Activated naive CD4-positive, alpha-beta T cell treated with anti-CD3 and anti-CD28 coated beads for 36 hours (primary cell): ENCODE data around the gene IFNA5. TPM values are rescaled to one million over a fixed set of nuclear protein-coding genes. Genes with fewer than 3 reads are reported as not detected.

Experiments
- CTCF ChIA-PET: fragments of 350-600 bp; sonication (Branson Sonifier 250); formaldehyde crosslinking; loops from one replicate; lab custom pipeline; 2021; ENCODE audit warnings: antibody characterized with exemption; lab: Charles Lee
- DNase-seq: peaks from one replicate; pipeline ENCODE4 v3.0.0-alpha.2; 2020
- H3K27ac Mint-ChIP-seq: one replicate; pipeline ENCODE4 v1.8.0; 2021; ENCODE audit warnings: mild to moderate bottlenecking, mixed read lengths
- H3K27me3 Mint-ChIP-seq: one replicate; pipeline ENCODE4 v1.8.0; 2021; ENCODE audit warnings: low read depth, mixed read lengths
- H3K36me3 Mint-ChIP-seq: one replicate; pipeline ENCODE4 v1.8.0; 2021; ENCODE audit warnings: low read depth, mixed read lengths
- H3K4me1 Mint-ChIP-seq: one replicate; pipeline ENCODE4 v1.8.0; 2021; ENCODE audit warnings: low read depth, mixed read lengths
- H3K4me3 Mint-ChIP-seq: one replicate; pipeline ENCODE4 v1.8.0; 2021; ENCODE audit warnings: mild to moderate bottlenecking, moderate library complexity, mixed read lengths
- H3K9me3 Mint-ChIP-seq: one replicate; pipeline ENCODE4 v1.8.0; 2021; ENCODE audit warnings: mixed read lengths
- intact Hi-C: fragments of 100-400 bp; cut with micrococcal nuclease; formaldehyde crosslinking; loops from one replicate; pipeline ENCODE4 v1.15.1; 2023
- total RNA-seq, 2 experiments: library from RNA; stranded (reverse); gene quantifications; one replicate each; pipeline ENCODE4 v1.2.3, GENCODE V29; 2021

Gene IFNA5
- total RNA-seq, 2 experiments from 2014 or later = not detected

DNA sequence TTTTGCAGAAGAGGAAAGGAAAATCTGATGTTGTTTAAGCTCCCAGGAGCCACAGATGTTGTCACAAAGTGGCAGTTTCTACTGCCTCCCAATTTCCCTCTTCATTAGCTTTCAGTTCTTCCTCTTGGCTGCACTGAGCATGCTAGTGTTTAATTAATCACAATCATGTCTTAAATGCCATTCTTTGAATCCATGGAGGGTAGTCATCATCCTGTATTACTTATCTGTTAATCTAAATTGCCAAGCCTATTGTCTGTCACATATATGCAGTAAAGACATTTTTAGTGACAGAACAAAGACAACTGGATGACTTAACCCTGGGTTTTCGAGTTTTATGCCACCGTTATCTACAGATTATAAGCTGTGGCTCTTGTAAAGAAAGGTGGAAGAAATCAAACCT is 15.4 kb upstream of the IFNA5 start:
- H3K4me1 Mint-ChIP-seq = peaks cover 12% of the 10 kb centered on the region
- H3K27me3 Mint-ChIP-seq = no peaks in the 10 kb centered on the region
- no peak for DNase-seq
- no peak overlapping the region for H3K4me3 Mint-ChIP-seq
- intact Hi-C loops = no loop called here
- CTCF ChIA-PET = interaction anchor here (0.5 to 3.5 kb wide), 9 partner anchors 8 to 495 kb away, joined by 3 to 15 read pairs (median 3); no protein-coding TSS in a partner anchor
- H3K27ac Mint-ChIP-seq = no peak overlapping the region
- H3K9me3 Mint-ChIP-seq = no peaks in the 10 kb centered on the region
- peaks cover 5% of the 10 kb centered on the region for H3K36me3 Mint-ChIP-seq

DNA sequence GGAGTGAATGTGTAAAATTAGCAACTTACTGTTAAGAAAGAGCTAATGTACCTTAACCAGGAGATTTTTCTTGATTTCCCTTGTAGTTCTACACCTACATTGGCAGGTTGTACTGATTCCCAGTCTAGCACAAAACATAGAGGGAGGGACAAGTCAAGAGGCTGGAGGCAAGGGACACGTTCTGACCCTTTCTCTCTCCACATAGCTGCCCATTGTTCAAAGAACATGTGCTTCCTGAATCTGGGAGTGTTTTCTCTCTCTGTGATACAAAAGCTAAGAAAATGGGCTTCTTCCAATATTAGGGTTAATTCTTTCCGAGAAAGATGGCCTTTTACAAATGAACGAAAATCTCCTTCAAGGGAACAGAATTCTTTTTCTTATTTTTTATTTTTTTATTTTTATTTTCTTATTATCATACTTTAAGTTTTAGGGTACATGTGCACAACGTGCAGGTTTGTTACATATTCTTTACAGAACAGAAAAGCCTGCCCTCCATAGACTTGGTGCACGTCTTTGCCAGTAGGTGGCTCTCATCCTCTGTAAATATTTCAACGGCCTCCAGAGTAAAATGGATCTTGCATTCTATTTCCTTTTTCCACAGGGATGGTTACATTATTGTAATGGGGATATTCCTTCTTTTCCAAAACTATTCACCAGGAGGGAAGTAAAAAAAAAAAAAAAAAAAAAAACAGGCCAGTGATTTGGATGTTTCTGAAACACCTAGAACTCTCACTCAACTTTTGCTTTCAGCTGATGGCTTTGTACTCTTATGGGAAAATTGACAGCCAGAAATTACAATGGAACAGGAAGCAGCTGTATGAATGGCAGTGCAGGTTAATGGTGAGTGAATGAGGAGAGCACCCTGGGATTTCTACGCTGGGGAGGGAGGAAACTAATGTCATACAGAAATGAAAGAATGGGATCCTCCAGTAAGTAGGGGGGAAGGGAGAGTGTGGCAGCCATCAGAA is 13.1 kb upstream of the IFNA5 start:
- H3K27ac Mint-ChIP-seq = no peak overlapping the region
- peaks cover 2% of the 10 kb centered on the region for H3K36me3 Mint-ChIP-seq
- H3K4me1 Mint-ChIP-seq = peaks cover 4% of the 10 kb centered on the region
- CTCF ChIA-PET = interaction anchor here (0.6 to 3.5 kb wide), 26 partner anchors 8 to 892 kb away, joined by 3 to 15 read pairs (median 4); no protein-coding TSS in a partner anchor
- no peak overlapping the region for H3K4me3 Mint-ChIP-seq
- H3K9me3 Mint-ChIP-seq = no peaks in the 10 kb centered on the region
- peak; percentile 61 for DNase-seq
- H3K27me3 Mint-ChIP-seq = no peaks in the 10 kb centered on the region
- intact Hi-C loops = loop anchor here (1.0 to 5.0 kb wide), 5 partner anchors 79 to 471 kb away; no protein-coding TSS in a partner anchor

DNA sequence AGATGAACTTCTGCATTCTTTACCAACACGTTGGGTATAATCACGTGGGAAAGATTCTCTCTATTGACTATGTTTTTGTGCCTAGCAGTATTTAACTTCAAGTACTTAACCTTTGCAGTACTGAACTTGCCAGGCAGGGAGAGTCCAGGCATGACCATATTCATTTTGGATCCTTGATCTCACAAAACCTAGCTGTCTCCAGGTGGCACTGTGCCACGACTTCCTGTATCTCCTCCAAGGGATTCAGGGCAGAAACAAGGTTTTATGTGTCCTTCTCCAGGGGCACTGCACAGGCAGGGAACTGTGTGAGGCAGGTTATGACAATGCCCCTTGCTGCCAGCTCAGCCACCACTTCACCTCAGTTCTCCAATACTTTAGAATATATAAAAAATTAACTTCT is 11.7 kb upstream of the IFNA5 start:
- no peaks in the 10 kb centered on the region for H3K9me3 Mint-ChIP-seq
- H3K4me3 Mint-ChIP-seq = no peak overlapping the region
- intact Hi-C loops = loop anchor here (5.0 kb wide), 1 partner anchor 80 kb away; no protein-coding TSS in a partner anchor
- H3K27ac Mint-ChIP-seq = no peak overlapping the region
- peaks cover 4% of the 10 kb centered on the region for H3K4me1 Mint-ChIP-seq
- DNase-seq = no peak
- no peaks in the 10 kb centered on the region for H3K27me3 Mint-ChIP-seq
- CTCF ChIA-PET = interaction anchor here (0.6 to 3.5 kb wide), 8 partner anchors 10 to 621 kb away, joined by 3 to 15 read pairs (median 4); no protein-coding TSS in a partner anchor
- no peaks in the 10 kb centered on the region for H3K36me3 Mint-ChIP-seq

DNA sequence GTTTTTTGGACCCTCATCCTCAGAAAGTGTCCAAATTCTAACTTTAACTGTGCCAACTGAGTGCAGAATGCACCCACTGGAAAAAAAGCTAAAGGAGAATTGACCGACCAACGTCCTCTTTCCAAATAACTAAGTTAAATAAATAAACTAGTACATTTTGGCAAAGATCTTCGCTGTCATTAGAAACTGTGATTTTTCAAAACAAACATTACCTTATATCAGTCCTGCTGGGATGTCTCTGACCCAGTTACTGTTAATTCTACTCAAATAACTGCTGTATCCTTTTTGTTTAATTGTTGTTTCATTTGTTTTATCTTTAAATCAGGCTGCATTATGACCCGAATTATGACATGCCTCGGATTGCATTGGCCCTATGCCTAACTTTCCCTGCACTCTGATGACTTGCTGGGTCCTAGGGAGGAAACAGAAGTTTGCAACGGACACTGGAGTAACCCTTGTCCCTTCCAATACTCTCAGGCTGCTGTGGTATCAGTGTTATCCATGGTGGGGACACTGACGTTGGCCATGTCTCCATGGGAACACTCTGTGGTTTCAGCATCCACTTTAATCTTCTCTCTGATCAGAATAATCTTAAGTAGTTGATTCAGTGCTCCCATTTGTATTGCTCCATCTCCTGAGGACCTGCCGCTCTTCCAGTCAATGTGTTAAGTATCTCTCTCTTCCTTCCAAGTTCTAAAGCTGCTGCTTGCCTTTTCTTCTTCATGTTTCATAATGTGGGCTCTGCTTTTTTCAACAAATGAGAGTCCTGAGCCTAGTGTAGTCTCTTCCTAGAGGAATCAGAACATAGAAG is 11.1 kb upstream of the IFNA5 start:
- CTCF ChIA-PET = interaction anchor here (0.6 to 2.3 kb wide), 8 partner anchors 10 to 621 kb away, joined by 3 to 7 read pairs (median 5); no protein-coding TSS in a partner anchor
- no peak overlapping the region for H3K27ac Mint-ChIP-seq
- no peaks in the 10 kb centered on the region for H3K9me3 Mint-ChIP-seq
- peaks cover 4% of the 10 kb centered on the region for H3K4me1 Mint-ChIP-seq
- no peak for DNase-seq
- no peaks in the 10 kb centered on the region for H3K27me3 Mint-ChIP-seq
- no peak overlapping the region for H3K4me3 Mint-ChIP-seq
- no peaks in the 10 kb centered on the region for H3K36me3 Mint-ChIP-seq
- intact Hi-C loops = loop anchor here (5.0 kb wide), 1 partner anchor 79 kb away; no protein-coding TSS in a partner anchor

DNA sequence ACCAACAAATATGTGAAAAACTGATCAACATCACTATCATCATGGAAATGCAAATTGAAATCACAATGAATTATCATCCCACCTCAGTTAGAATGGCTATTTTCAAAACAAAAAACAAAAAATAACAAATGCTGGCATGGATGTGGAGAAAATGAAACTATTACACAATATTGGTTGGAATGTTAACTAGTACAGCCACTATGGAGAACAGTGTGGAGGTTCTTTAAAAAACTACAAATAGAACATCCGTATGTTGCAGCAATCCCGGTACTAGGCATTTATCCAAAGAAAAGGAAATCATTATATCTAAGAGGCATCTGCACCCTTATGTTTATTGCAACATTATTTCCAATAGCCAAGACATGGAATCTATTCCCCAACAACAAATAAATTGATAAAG is 9.0 kb upstream of the IFNA5 start:
- CTCF ChIA-PET = interaction anchor here (0.8 to 2.1 kb wide), 4 partner anchors 9 to 120 kb away, joined by 3 to 7 read pairs (median 4); partner anchors contain the start of gene IFNA5
- H3K9me3 Mint-ChIP-seq = no peaks in the 10 kb centered on the region
- no peak overlapping the region for H3K27ac Mint-ChIP-seq
- intact Hi-C loops = no loop called here
- no peaks in the 10 kb centered on the region for H3K36me3 Mint-ChIP-seq
- H3K4me1 Mint-ChIP-seq = peaks cover 4% of the 10 kb centered on the region
- DNase-seq = no peak
- H3K4me3 Mint-ChIP-seq = no peak overlapping the region
- H3K27me3 Mint-ChIP-seq = no peaks in the 10 kb centered on the region

DNA sequence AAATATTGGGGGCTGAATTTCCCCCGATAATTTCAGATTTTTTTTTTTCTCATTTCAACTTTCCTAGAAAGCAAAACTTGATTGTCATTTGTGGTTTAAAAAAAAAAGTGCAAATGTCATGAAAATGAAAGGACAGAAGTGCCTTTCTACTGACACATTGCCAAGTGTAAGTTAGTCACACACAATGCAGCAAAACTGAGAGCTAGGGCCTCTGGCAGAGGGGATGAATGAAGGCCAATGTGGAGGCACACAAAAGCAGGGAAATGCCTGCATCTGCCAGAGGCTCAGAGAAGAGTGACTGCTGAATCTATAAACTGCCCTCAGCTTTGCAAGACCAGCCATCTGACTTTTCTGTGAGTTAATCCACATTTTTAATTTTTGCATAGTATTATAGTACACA is 6.8 kb upstream of the IFNA5 start:
- DNase-seq = no peak
- Mint-ChIP-seq H3K27me3 (peaks cover 3% of the 10 kb centered on the region), H3K4me3 (no peak overlapping the region), H3K4me1 (no peaks in the 10 kb centered on the region), H3K27ac (no peak overlapping the region), H3K36me3 (no peaks in the 10 kb centered on the region), H3K9me3 (no peaks in the 10 kb centered on the region)
- CTCF ChIA-PET = interaction anchor here (1.3 kb wide), 2 partner anchors 77 to 84 kb away, joined by 5 to 6 read pairs; no protein-coding TSS in a partner anchor
- intact Hi-C loops = no loop called here

DNA sequence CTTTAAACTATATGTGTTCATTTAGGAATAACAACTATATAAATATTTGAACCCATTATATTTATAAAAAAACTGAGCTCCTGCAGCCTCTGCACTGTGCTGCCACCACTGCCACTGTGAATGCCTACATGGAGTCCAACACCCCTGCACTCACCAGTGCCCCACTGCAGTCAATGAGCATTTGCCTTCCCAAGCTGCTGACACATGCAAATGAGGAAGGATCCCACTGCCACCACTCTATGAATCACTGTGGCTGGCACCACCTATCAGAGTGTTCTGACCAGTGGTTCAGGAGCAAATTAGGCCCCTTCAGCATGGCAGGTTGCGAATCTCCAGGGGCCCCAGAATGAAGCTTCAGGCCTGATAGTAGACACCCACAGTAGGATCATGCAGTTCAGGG is 9.1 kb downstream of the IFNA5 start:
- Mint-ChIP-seq H3K4me3 (no peak overlapping the region), H3K27ac (no peak overlapping the region), H3K27me3 (peaks cover 20% of the 10 kb centered on the region), H3K9me3 (no peaks in the 10 kb centered on the region), H3K36me3 (no peaks in the 10 kb centered on the region), H3K4me1 (peaks cover 8% of the 10 kb centered on the region)
- CTCF ChIA-PET = interaction anchor here (1.1 to 1.7 kb wide), 2 partner anchors 44 to 61 kb away, joined by 3 to 4 read pairs; no protein-coding TSS in a partner anchor
- intact Hi-C loops = no loop called here
- no peak for DNase-seq

DNA sequence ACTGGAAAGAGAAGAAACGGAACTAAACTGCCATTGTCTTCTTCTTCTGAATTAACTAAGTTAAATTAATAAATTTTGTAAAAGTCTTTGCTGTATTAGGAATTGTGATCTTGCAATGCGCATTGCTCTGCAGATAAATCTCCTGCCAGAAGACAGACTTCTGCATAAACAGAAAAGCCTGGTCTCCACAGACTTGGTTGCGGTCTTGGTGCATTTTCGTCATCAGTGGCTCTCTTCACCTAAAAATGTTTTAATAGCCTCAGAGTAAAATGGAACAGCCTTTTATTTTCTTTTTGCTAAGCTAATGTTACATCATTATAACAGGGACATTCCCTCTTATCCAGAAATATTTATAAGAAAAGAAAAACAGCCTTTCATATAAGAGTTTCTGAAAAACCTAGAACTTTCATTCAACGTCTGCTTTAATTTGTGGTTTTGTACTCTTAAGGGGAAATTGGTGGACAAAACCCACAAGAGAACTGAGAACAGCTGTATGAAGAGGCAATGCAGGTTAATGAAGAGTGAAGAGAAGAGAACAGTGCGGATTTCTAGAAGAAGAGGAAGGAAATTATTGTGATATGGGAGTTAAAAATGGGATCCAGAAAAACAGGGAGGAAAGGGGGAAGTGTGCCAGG is 10.1 kb downstream of the IFNA5 start:
- no peaks in the 10 kb centered on the region for H3K36me3 Mint-ChIP-seq
- CTCF ChIA-PET = interaction anchor here (1.0 to 1.7 kb wide), 3 partner anchors 13 to 112 kb away, joined by 3 read pairs; no protein-coding TSS in a partner anchor
- no peak for DNase-seq
- peaks cover 12% of the 10 kb centered on the region for H3K27me3 Mint-ChIP-seq
- no peaks in the 10 kb centered on the region for H3K9me3 Mint-ChIP-seq
- no peak overlapping the region for H3K27ac Mint-ChIP-seq
- no peak overlapping the region for H3K4me3 Mint-ChIP-seq
- intact Hi-C loops = no loop called here
- H3K4me1 Mint-ChIP-seq = peaks cover 8% of the 10 kb centered on the region

DNA sequence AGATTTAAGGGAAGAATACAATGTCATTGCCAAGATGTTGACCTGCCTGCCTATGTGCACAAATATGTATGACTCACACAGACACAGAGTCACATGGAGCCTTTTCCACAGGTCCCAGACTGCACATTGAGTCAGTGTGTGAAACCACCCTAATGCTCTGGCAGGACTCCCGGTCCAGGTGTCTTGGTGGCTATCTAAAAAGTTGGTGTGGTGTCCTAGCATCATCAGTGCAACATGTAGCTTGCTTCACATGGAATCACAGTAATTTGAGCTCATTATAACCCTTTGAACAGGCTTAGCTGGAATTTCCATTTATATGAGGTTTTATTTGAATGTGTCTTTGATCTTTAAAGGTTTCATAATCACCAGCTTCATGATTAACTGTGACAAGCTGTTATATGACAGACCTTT is 10.7 kb downstream of the IFNA5 start:
- no peak overlapping the region for H3K4me3 Mint-ChIP-seq
- peaks cover 8% of the 10 kb centered on the region for H3K4me1 Mint-ChIP-seq
- no peak overlapping the region for H3K27ac Mint-ChIP-seq
- no peaks in the 10 kb centered on the region for H3K36me3 Mint-ChIP-seq
- intact Hi-C loops = no loop called here
- DNase-seq = peak; percentile 9
- H3K9me3 Mint-ChIP-seq = no peaks in the 10 kb centered on the region
- CTCF ChIA-PET = interaction anchor here (1.0 to 1.7 kb wide), 3 partner anchors 14 to 111 kb away, joined by 3 read pairs; no protein-coding TSS in a partner anchor
- peaks cover 12% of the 10 kb centered on the region for H3K27me3 Mint-ChIP-seq

DNA sequence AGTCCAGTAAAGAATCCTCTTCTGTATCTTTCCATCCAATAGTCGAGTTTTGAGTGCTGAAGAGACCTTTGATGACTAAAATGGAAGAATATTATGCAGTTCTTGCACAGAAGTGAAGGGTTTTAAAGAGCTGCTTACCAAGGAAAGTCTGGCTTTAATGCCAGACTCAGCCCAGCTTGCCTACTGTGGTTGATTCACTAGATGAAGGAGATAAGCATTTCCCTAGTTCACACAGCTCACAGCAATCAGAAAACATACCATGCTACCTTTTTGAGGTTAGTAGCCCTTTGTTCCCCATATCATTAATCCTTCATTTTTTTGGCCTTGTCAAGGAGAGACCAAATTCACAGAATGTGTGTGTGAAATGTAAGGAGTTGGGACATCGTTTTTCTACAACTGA is 15.3 kb downstream of the IFNA5 start:
- intact Hi-C loops = no loop called here
- peaks cover 13% of the 10 kb centered on the region for H3K27me3 Mint-ChIP-seq
- peaks cover 3% of the 10 kb centered on the region for H3K4me1 Mint-ChIP-seq
- H3K27ac Mint-ChIP-seq = no peak overlapping the region
- no peak for DNase-seq
- no peaks in the 10 kb centered on the region for H3K36me3 Mint-ChIP-seq
- CTCF ChIA-PET = interaction anchor here (1.0 to 1.3 kb wide), 2 partner anchors 11 to 107 kb away, joined by 3 read pairs; no protein-coding TSS in a partner anchor
- no peak overlapping the region for H3K4me3 Mint-ChIP-seq
- no peaks in the 10 kb centered on the region for H3K9me3 Mint-ChIP-seq

DNA sequence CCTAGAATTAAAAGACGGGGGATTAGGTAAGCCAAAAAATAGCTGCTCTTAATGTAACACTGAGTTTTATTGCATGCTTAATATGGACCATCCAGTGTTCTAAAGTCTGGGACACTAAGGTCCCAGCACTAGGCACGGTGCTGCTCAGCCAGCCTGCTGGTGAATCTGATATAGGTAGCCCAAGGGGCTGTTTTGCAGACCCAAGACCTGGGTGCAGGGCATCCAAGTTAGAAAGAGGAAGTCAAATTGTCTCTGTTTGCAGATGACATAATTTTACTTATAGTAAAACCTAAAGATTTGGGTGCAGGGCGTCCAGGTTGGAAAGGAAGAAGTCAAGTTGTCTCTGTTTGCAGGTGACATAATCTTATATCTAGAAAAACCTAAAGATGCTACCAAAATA is 17.8 kb downstream of the IFNA5 start:
- peaks cover 13% of the 10 kb centered on the region for H3K27me3 Mint-ChIP-seq
- no peaks in the 10 kb centered on the region for H3K9me3 Mint-ChIP-seq
- CTCF ChIA-PET = no interaction called here
- no peaks in the 10 kb centered on the region for H3K4me1 Mint-ChIP-seq
- H3K27ac Mint-ChIP-seq = no peak overlapping the region
- DNase-seq = no peak
- no peaks in the 10 kb centered on the region for H3K36me3 Mint-ChIP-seq
- intact Hi-C loops = no loop called here
- H3K4me3 Mint-ChIP-seq = no peak overlapping the region
